ENCODE measurements around the gene AFMID. TPM values are rescaled to one million over a fixed set of nuclear protein-coding genes. Genes with fewer than 3 reads are reported as not detected.

AFMID gene
- total and polyA plus RNA-seq, 9 of the 15 experiments (the other 6 are each of a cell fraction or from before 2014, with no cell fraction given) = 62.1 to 188 (median 74.4) TPM

DNA sequence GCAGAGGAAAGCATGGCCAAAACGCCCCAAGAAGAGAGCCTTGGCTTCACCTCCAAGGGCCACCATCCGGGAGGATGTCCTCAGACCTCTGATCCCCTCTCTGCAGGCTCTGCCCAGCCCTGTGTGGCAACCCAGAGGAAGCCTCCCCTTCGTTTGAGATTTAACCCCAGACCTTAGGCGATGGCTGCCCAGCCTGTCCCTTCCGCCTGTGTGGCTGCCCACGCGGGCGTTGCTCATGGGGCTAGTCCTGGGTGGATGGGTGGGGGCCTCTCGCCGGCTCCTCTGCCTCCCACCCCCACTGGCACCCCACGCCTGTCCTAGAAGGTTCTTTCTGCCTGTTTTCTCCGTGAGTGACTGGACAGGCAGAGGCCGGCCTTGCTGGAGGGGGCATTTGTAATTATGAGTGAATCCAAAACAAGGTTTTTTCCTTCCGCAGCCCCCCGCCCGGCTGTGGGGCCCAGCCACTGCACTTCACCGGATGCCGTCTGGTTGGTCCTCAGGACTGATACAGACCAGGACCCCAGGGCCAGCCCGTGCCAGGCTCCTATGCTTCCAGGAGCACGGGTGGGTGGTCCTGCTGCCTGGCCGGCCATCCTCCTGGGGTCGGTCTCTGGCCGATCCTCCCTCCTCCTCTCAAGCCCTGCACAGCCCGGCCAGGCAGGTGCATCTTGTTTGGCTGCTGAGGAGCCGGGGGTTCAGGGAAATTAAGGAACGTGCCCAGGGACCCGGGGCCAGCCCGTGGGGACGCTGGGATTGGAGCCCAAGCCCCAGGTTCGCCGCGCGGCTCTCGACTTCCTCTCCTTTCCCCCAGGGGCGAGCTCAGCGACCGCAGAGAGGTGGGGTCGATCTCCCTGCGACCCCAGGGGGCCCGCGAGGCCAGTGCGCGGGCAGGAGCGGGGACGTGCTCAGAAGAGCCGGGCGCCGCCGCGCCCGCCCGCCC lies 44.1 kb downstream of the AFMID start, which contains the start of gene TMEM235:
Gene TMEM235 (plus strand): TSS at position 636 of the 940 bp plus-strand sequence. CDS start 393 bp downstream, outside the sequence.
- Histone ChIP-seq H4K20me1 (replicated peaks; ENCODE audit: control insufficient read depth, insufficient read depth, low read length) (0 out of 2 replicates have a peak, but pooled peaks cover under 1% of the 10 kb centered on the region), H3K4me2 (ENCODE audit: insufficient read depth, low read length) (no peak within 1 kb of the TSS), H3K4me3 (no peak within 1 kb of the TSS), H3K9me3 (replicated peaks; ENCODE audit: control insufficient read depth, insufficient read depth, low read depth, low read length) (no peaks in the 10 kb centered on the region), H3K36me3 (ENCODE audit: control insufficient read depth, insufficient read depth, low read length) (no peaks in the 10 kb centered on the region), H3K79me2 (ENCODE audit: control insufficient read depth, insufficient read depth, low read length) (no peaks in the 10 kb centered on the region), H3K4me1 (replicated peaks in 1 of 2; ENCODE audit: control insufficient read depth in 2 of 2, insufficient read depth in 2 of 2, low read length in 2 of 2) (peaks cover 0 to 46% of the 10 kb centered on the region in 2 experiments; a peak in 3 of 5 replicates), H2AFZ (ENCODE audit: low read depth, low read length) (peak within 1 kb of the TSS; percentile 52; the same call in 1 of the 2 replicates), H3K9ac (ENCODE audit: insufficient read depth in 1 of 2, low read depth in 2 of 2, low read length in 2 of 2) (peak within 1 kb of the TSS in 1 of 2 experiments; percentile 43; a peak in 1 of 4 replicates), H3K27me3 (ENCODE audit: control insufficient read depth in 2 of 2, insufficient read depth in 2 of 2, low read length in 2 of 2) (no peaks in the 10 kb centered on the region), H3K9me1 (ENCODE audit: control insufficient read depth, insufficient read depth, low read length) (no peaks in the 10 kb centered on the region), H3K27ac (ENCODE audit: extremely low read depth, low read depth, low read length) (no peak within 1 kb of the TSS)
- FAIRE-seq = no peak
- no TSS peak for BruUV-seq (replicated peaks)
- CTCF ChIA-PET (ENCODE audit: low intra/inter-chr PET ratio) = no interaction called here
- intact Hi-C loops (cut with micrococcal nuclease) (no loop called here), in situ Hi-C loops (cut with MboI) (no loop called here)
- 41% methylated on average over 21 of the region's 52 CpGs for WGBS (ENCODE audit: insufficient coverage, low coverage, missing lambda C conversion rate)
- ATAC-seq = no peak; the same call in 2 of the 3 replicates
- DNase-seq (ENCODE audit: extremely low read depth in 1 of 4, low spot score in 3 of 4) = no peak
- POLR2A ChIA-PET = interaction anchor here (0.6 to 1.6 kb wide), 2 partner anchors 12 to 62 kb away, joined by 3 read pairs; no protein-coding TSS in a partner anchor
- TF ChIP-seq THRAP3 (IDR thresholded peaks at IDR 0.05; ENCODE audit: borderline replicate concordance) (no peak), MBD2 (IDR thresholded peaks at IDR 0.05; ENCODE audit: borderline replicate concordance, low read depth) (no peak), CUX1 (CRISPR knock-in tag; IDR thresholded peaks at IDR 0.05) (no peak), CREB1 (IDR thresholded peaks at IDR 0.05) (no peak), CREB1 (CRISPR knock-in tag; IDR thresholded peaks at IDR 0.05) (no peak), IRF2 (CRISPR knock-in tag; IDR thresholded peaks at IDR 0.05) (no peak), CREM (IDR thresholded peaks at IDR 0.05; ENCODE audit: low read depth) (no peak), MCM3 (IDR thresholded peaks at IDR 0.05) (no peak), CEBPB (tag; IDR thresholded peaks at IDR 0.05) (no peak), ZNF354B (CRISPR knock-in tag; IDR thresholded peaks at IDR 0.05) (no peak), NFIC (IDR thresholded peaks at IDR 0.05) (no peak), ZBTB12 (CRISPR knock-in tag; IDR thresholded peaks at IDR 0.05) (no peak), GTF2E2 (tag; IDR thresholded peaks at IDR 0.05) (no peak), EP400 (IDR thresholded peaks at IDR 0.05) (no peak)
- TF ChIP-seq, protein P1, sequence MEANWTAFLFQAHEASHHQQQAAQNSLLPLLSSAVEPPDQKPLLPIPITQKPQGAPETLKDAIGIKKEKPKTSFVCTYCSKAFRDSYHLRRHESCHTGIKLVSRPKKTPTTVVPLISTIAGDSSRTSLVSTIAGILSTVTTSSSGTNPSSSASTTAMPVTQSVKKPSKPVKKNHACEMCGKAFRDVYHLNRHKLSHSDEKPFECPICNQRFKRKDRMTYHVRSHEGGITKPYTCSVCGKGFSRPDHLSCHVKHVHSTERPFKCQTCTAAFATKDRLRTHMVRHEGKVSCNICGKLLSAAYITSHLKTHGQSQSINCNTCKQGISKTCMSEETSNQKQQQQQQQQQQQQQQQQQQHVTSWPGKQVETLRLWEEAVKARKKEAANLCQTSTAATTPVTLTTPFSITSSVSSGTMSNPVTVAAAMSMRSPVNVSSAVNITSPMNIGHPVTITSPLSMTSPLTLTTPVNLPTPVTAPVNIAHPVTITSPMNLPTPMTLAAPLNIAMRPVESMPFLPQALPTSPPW (CRISPR knock-in tag; IDR thresholded peaks at IDR 0.05) = no peak
